ENCODE measurements around the gene SHB.

SHB gene

GRCh38 chr9:38092200-38092524 is 23.1 kb upstream of the SHB start:
- Histone ChIP-seq H3K27ac (ENCODE audit: extremely low read depth, low read depth, low read length) (no peak overlapping the region), H3K4me1 (ENCODE audit: control insufficient read depth, insufficient read depth, low read length) (no peaks in the 10 kb centered on the region), H3K36me3 (ENCODE audit: control insufficient read depth in 2 of 2, insufficient read depth in 1 of 2, low read length in 2 of 2) (no peaks in the 10 kb centered on the region), H3K4me3 (ENCODE audit: low read depth, low read length) (no peak overlapping the region), H3K9me3 (ENCODE audit: control insufficient read depth, insufficient read depth, low read depth, low read length) (no peaks in the 10 kb centered on the region)
- CTCF ChIA-PET, result no interaction called here
- POLR2A ChIA-PET, result no interaction called here
- TF ChIP-seq INSM2 (tag by site-specific recombination; IDR thresholded peaks at IDR 0.05) (no peak), ZSCAN5A (tag by site-specific recombination; IDR thresholded peaks at IDR 0.05) (no peak), ZNF157 (tag by site-specific recombination; IDR thresholded peaks at IDR 0.05) (no peak), ZNF548 (tag by site-specific recombination; IDR thresholded peaks at IDR 0.05) (no peak), ZBTB49 (tag by site-specific recombination; IDR thresholded peaks at IDR 0.05; ENCODE audit: low read depth) (no peak), KLF9 (tag by site-specific recombination; IDR thresholded peaks at IDR 0.05; ENCODE audit: low read depth) (no peak), ZNF747 (tag by site-specific recombination; IDR thresholded peaks at IDR 0.05) (no peak), ZNF2 (tag by site-specific recombination; IDR thresholded peaks at IDR 0.05) (no peak), ZNF112 (tag by site-specific recombination; IDR thresholded peaks at IDR 0.05) (no peak), PRDM10 (tag by site-specific recombination; IDR thresholded peaks at IDR 0.05) (no peak), ZNF48 (tag by site-specific recombination; IDR thresholded peaks at IDR 0.05) (no peak)

GRCh38 chr9:38091310-38092199 is 22.5 kb upstream of the SHB start:
- H3K9me3 ChIP-seq (ENCODE audit: control insufficient read depth, insufficient read depth, low read depth, low read length), result no peaks in the 10 kb centered on the region
- H3K27ac ChIP-seq (ENCODE audit: extremely low read depth, low read depth, low read length), result no peak overlapping the region
- no peaks in the 10 kb centered on the region for H3K4me1 ChIP-seq (ENCODE audit: control insufficient read depth, insufficient read depth, low read length)
- H3K36me3 ChIP-seq (ENCODE audit: control insufficient read depth in 2 of 2, insufficient read depth in 1 of 2, low read length in 2 of 2), result no peaks in the 10 kb centered on the region
- ChIA-PET CTCF (interaction anchor here (0.6 to 8.5 kb wide), 4 partner anchors 8 to 242 kb away, joined by 3 to 122 read pairs (median 3); no protein-coding TSS in a partner anchor), POLR2A (no interaction called here)
- no peak overlapping the region for H3K4me3 ChIP-seq (ENCODE audit: low read depth, low read length)
- TF ChIP-seq YY2 (tag by site-specific recombination; IDR thresholded peaks at IDR 0.05), result no peak
- TF ChIP-seq ZNF768 (tag by site-specific recombination; IDR thresholded peaks at IDR 0.05), result no peak
- TF ChIP-seq SETDB1 (IDR thresholded peaks at IDR 0.05; ENCODE audit: insufficient read length, low read length), result no peak
- TF ChIP-seq PBX3 (CRISPR knock-in tag; IDR thresholded peaks at IDR 0.05), result no peak
- no peak for TF ChIP-seq ZNF488 (tag by site-specific recombination; IDR thresholded peaks at IDR 0.05)
- TF ChIP-seq ZBTB21 (tag by site-specific recombination; IDR thresholded peaks at IDR 0.05), result no peak
- no peak for TF ChIP-seq ZBTB44 (tag by site-specific recombination; IDR thresholded peaks at IDR 0.05)
- TF ChIP-seq ZSCAN30 (tag by site-specific recombination; IDR thresholded peaks at IDR 0.05), result no peak
- no peak for TF ChIP-seq PRDM1 (tag by site-specific recombination; IDR thresholded peaks at IDR 0.05)
